Stimulated activated CD4-positive, alpha-beta T cell treated with anti-CD3 and anti-CD28 coated beads, TNF-alpha, amount 100 ng/mL, for 48 hours (primary cell): ENCODE measurements around the gene EN1.

ENCODE experiments used
- DNase-seq, 3 donors: peaks; one replicate each; pipeline ENCODE4 v3.0.0-alpha.2; 2020; ENCODE audit warnings: low read depth in 3 of 3

EN1 gene

DNA sequence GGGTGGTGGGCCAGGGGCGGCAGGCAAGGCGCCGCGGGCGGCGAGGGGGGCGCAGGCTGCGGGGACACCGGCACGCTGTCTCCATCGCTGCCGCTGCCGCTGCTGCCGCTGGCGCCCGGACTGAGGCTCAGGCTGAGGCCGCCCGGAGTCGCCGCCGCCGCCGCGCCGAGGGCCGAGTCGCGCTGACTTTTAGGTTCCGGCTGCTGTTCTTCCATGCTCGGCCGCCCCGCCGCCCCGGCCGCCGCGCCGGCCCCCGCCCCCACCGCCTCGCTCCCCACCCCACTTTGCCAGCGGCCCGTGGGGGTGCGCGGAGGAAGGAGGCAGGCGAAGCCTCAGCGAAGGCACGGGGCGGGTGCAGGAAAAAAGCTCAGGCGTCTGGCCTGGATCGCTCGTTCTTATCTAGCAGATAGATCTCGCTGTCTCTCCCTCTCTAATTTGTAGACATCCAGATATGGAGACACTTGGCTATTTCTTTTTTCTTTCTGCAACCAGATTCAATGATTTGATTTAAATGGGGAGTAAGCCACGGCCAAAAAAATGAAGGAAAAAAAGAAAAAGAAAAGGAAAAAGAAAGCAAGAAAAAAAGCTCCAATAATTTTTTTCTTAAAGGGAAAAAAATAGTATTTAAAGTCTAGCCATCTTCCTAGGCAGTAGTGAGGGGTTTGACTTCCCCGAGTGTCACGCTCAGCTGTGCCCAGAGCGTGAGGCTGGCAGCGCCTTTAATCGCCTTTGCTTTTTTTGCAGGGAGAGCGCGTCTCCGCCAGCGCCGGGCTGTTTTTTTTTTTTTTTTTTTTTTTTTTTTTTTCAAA lies at the start of gene EN1:
TSS of gene EN1 (minus strand) at position 696 of the 809 bp plus-strand sequence. CDS start at position 215, 481 bp downstream.
- no peak for DNase-seq

DNA sequence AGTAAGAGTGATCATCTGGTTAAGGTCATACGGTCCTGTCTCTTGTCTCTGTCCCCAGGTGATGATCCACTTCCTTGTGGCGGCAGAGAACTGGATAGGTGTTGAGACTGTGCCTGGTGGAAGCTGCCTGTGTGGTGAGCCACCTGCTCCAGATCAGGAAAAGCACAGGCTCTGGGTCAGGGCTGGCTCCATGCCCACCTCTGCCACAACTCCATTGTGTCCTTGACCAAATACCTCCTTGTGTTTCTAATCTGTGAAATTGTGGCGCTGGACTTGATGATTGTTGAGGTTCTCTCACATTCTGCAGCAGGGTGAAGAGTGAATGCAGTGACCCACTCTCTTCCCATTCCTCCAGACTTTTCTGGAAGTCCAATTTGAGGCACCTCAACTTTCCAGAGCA lies 45.7 kb upstream of the EN1 start:
- DNase-seq, result no peak

DNA sequence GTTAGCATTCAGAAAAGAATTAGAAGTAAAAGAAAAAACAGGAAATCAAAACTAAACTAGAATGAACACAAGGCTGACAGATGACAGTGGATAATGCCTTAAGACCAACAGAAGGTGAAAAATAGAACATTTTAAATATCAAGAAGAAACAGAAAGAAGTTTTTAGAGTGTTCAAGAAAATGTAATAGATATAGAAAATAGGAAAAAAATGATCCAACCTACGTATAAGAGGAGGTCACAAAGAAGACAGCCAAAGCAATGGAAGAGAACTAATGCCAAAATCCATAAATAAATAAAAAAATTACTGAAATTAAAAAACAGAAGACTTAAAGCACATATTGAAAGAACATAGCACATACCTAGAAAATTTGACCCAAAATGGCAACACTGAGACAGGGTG lies 42.5 kb upstream of the EN1 start:
- no peak for DNase-seq

DNA sequence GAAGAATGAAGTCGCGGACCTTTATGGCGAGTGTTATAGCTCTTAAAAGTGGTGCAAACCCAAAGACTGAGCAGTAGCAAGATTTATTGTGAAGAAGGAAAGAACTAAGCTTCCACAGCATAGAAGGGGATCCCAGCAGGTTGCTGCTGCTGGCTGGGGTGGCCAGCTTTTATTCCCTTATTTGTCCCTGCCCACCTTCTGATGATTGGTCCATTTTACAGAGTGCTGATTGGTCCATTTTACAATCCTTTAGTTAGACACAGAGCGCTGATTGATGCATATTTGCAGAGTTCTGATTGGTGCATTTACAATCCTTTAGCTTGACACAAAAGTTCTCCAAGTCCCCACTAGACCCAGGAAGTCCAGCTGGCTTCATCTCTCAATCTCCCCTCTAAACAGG lies 36.3 kb upstream of the EN1 start:
- DNase-seq, result no peak

DNA sequence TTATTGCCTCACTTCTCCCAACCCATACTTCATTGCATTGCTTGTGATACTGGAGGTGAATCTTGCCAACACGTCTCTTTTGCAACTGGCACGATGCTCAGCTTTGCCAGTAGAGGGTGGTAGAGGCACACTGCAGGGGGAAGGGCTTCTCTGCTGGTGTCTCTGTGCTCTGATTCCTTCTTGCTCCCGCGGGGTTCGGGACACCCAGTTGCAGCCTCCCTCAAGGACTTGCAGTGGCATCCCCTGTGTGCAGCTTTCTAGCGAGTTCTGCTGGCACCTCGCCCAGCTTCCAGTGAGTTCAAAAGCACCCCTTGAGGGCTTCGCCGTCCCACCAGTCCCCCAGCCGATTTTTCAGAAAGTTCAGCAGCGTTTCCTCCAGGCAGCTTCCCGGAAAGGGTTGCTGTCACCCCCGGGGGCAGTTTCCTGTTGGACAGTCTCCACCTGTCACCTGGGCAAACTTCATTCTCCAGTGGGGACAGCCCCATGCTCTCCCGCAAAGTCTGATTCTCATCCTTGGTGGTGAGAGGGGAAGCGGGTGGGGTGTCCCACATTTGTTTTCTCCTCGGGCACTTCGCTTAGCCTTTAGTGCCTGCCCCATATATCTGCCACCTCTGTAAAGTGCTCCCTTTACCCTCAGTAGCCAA lies 35.4 kb upstream of the EN1 start:
- DNase-seq, result peak; percentile 43 to 46 (median 43)

DNA sequence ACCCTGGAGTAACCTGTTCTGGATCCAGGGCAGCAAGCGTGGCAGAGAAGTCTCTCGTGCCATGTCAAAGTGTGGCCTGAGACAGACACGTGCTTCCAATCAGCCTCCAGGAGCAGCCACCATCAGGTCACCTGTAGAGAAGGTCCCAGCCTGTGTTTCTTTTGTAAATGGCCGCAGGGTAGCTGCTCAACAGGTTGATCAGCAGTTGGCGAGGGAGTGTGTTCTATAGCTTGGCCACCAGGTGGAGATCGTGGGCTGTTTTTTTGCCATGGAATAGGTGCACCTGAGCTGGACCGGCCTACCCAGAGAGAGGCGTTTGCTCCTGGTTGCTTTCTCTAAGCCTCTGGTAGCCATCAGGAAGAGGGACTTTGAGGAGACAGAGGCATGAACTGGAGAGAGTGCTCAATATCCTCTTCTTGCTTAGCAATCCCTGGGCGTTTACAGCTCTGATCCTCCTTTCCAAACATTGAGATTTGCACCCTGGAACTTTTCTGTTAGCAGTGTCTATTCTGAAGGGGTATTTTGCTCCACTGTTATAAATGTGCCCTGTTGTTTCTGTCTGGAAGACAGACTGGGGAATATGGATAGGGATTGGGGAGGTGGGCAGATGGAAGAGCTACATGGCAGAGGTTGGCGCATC lies 34.2 kb upstream of the EN1 start:
- peak; percentile 34 to 59 (median 43) for DNase-seq

DNA sequence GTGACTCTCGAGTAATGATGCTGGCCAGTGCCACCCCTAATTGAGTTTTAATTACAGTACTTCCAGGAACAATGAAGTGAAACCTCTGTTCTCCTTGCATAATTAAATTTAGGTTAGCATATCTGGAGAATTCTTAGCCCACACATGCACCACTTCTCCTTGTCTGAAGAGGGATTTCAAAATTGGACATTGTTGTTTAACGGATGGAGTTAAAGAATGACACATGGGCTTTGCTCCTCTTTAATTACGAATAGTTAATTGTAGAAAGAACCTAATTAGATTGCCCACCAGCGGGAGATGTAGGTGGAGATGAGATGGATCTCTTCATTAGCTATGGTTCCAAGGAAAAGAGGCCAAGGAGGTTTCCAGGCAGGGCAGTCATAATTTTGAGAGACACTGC lies 33.1 kb upstream of the EN1 start:
- DNase-seq, result no peak

DNA sequence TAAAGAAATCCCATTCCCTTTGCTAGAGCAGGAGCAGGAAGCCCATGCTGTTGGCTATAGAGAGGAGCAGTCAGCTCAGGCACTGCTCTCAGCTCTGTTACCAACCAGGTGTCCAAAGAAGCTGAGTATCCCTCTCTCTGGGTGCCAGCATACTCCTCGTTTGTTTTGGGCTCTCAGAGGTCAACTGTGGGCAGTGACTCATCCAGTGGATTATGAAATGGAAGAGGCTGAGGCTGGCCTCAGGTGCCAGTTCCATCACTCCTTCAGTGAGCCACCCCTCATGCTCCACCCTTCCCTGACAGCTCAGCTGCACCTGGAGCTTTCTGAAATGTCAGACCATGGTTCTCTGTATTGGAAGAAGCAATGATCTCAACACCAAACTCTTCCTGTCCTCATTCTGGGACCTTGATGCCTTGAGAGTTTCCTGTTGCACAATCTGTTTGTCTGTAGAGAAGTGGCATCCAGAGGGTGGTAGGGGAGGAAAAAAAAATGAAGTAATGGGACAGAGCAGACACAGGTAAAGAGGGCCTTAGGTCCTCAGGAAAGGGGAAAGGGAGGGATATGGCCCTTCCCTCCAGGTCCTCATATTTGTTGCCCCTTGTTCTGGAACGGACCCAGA lies 31.2 kb upstream of the EN1 start:
- no peak for DNase-seq

DNA sequence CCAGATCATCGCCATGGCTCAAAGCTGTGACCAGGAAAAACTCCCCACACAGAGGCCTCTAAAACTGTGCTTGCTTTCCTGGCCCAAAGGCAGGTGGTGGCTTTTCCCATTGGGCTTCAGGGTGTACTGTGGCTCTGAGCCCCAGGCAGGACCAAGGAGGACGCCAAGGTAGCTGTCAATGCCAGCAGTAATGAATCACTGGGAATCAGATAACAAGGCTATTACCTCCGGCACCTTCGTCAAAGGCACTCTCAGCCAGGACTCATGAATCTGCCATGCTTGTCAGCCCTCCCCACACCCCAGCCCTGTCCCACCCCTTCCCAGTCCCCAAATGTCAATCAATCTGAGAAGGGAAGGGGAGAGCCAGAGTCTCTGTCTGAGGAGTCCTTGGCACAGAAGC lies 27.9 kb upstream of the EN1 start:
- no peak for DNase-seq

DNA sequence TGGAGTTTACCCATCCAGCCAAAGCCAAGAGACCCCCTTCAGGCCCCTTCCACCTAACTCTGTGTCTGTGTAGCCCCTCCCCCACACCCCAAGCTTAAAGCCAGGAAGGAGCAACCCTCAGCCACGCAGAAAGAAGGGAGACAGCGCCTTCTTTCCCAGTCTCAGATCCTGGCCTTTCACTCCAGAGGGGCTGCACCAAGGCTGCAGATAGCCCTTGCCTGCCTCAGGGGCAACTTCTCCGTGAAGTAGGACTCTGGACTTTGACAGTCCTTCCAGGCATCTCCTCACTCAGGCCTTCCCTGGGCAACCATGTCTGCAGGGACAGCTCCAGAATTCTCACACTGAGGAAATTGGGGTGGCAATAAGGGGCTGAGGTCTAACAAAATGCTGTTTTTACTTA lies 26.9 kb upstream of the EN1 start:
- DNase-seq, result no peak

DNA sequence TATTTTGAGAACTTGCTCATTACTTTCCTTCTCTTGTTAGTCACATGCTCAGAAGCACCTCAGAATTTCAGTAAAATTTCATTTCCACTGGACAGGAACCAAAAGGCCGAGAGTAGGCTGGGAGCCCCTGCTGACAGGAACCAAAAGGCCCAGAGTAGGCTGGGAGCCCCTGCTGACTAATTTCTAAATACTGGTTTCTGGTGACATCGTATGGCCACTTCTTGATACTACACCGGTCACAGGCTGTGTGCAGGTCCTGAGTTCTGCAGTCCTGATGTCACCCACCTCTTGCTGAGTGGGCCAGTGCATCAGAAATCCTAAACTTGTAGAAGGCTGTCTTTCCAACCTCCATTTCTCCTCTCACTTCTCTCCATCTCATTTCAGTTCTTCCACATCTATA lies 17.7 kb upstream of the EN1 start:
- DNase-seq, result no peak

DNA sequence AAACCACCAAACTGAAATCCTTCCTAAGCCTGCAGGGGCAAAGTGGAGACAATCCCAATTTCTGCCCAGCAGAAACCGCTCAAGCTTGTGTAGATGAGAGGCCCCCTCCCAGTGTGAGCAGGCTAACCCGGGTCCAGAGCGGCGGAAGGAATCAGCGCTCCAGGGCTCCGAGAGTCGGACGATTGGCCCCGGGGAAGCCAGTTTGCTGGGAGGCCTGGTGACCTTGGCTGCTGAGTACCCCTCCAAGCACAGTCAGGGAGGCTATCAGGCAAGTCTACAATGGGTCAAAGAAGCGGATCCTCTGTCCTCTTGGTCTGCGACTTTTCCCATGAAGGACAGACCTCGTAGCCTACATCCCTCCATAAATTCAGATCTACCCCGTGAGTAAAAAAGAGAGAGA lies 16.8 kb upstream of the EN1 start:
- DNase-seq, result no peak

DNA sequence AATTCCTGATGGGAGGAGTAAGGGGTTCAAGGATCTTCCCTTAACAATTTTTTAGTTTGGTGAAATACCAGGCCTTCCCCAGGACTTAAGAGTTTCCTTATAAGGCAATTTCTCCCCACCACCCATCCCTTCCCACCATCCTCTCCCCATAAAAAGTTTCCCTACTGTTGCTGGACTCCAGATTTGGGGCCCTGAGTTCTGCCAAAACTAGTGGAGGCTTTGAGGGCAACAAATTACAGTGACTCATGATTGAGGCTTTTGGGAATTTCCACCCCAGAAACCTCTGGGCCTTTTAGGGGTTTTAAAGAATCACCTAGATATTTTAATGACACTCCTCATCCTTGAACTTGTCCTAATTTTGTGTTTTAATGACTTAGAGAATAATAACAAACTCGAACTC lies 14.3 kb upstream of the EN1 start:
- DNase-seq, result no peak

DNA sequence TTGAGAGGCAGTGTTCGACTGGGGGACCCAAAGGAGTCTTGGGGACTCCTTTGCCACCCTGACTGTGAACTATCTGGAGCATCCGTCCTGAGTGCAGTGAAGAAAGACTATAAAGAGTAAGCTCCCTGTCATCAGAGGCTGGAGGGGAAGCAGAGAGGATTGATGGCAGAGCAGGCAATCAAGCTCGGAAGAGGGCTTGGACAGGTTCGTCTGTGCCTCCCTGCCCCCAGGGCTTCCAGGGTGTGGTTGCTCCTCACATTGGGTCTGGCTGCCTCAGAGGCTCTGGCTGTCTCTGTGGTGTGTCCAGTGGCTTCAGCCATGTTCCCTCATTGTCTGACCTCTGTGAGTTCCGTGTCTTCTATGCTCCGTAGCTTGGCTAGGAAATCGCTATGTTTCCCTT lies 13.8 kb upstream of the EN1 start:
- no peak for DNase-seq

DNA sequence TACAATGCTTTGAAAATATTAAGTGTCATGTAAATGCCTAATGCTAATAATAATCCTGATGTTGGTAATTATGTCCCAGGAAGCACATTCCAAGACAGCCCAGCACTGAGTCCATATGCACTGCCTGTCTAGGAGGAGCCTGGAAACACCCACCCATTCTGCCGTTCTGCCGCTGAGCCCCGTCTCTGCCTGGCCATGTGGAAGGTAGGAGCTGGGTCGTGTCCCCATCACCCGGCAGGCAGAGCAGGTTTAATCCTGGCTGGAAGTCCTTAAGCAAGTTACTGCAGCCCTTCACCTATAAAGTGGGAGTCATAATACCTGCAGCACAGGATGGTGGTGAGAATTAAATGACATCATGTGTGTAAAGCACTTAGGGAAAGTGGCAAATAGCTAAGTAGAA lies 13.1 kb upstream of the EN1 start:
- no peak for DNase-seq

DNA sequence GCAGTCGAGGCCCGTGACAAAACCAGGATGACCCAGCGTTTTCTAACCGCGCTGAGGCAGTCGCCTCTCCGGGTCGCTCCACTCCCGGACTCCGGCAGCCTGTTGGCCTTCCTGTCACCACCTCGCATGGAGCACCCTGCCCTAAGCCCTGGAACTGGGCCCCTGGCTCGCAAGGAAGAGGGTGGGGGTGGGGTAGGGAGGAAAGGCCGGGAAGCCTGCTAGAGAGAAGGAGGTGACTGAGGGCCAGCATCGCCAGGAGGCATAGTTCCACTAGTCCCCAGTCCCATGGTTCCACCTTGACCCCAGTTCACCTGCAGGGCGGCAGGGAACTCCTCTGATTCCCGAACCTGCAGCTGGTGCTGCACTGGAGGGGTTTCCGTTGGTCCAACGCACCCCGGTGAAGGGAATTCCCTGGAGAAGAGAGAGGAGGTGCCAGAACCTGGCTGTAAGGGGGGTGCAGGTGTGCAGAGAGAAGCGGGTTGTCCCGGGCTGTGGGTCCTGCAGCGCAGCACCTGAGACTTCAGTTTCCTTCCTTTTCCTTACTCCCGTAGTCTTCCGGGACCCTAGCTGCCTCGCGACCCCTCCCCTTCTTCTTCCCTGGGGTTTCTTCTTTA lies 11.8 kb upstream of the EN1 start:
- no peak for DNase-seq

DNA sequence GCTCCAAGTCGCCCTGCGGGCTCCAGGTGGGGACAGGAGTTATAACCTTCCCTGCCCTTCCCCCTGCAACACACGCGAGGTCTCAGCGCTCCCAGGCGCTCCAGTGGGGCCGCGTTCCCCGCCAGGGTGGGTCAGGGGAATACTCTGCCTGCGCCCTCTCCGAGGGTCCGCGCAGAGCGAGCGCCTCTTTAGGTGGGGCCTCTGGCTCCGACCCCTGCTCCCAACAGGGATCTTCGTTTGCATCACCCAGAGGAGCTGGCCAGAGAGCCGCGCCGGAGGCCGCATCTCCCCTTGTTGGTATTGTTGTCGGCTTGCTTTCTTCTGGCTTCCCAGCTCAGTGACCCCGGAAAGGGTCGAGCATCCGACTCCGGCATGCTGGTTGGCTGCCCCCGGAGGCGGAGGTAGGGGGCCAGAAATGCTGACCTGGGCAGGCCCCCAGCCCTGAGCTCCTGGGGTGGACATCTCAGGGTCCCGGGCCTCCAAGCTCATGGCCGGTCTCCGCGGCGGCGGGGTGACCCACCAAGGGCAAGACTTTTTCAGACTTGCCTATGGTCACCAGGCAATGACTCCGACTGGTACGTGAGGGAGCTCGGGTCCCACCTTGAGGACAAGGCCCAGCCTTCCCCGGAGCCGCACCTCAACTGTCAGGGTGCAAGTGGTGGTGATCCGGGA lies 11.2 kb upstream of the EN1 start:
- DNase-seq, result no peak

DNA sequence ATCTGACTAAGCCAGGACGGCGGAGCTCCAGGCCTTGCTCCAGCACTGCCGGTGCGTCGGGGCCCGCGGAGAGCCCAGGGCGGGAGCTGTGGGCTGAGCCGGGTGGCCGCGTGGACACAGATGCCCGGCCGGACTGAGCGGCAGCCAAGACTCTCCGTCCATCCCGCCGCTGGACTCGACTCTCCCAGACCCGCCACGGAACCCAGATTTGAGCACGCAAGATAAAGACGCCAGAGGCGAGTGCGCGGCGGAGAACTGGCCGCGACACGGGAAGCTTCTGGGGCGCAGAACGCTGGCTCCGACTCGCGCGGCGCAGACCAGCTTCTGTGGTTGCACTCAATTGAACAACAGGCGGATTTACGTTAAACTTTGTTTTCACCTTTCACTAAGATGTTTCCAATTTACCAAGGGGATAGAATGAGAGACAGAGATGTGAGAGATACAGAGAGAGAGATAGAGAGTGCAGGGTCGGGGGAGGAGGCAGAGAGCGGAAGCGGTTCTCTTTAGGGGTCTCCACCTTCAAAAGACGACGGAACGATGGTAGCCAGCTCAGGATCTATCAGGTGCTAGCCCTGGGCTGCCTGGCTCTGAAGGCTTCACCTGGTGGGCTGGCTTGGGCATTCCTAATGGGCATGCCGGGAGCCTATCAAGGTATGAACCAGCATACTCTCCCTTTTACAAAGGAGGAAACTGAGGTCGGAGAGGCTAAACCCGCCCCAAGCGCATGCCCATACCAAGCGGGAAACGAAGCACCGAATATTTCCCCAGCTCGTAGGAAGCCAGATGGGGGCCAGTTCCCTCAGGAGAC lies 10.4 kb upstream of the EN1 start:
- DNase-seq, result no peak

DNA sequence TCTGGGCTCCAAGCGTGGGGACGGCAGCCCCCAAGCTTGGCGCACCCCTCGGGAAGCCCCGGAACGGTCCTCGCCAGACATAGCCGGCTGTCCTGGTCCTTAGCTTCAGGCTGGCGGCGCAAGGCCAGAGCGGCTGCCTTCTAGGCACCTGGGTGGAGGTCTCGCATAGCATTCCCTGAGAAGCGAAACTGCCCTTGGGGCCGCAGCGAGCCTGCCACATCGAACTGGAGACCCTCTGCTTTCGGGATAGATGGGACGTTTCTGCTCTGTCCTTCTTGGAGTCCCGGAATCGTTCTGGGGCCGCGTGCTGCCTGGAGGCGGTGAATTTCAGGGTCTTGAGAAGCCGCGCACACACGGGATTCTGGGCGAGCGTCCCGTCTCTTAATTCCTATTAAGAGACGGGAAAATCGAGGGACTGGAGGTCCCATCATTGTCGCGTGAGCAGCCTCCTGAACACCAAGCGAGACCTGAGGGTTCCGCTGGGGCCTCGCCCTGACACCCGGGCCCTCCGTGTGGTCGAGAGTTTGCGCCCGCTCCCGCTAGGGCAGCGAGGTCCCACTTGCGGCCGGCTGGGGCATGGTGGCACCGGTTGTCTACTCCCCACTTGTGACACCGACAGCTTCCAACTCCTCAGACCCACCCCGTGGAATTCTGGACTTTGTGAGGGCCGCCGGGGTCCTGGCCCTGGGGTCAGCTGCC lies 9.7 kb upstream of the EN1 start:
- no peak for DNase-seq

DNA sequence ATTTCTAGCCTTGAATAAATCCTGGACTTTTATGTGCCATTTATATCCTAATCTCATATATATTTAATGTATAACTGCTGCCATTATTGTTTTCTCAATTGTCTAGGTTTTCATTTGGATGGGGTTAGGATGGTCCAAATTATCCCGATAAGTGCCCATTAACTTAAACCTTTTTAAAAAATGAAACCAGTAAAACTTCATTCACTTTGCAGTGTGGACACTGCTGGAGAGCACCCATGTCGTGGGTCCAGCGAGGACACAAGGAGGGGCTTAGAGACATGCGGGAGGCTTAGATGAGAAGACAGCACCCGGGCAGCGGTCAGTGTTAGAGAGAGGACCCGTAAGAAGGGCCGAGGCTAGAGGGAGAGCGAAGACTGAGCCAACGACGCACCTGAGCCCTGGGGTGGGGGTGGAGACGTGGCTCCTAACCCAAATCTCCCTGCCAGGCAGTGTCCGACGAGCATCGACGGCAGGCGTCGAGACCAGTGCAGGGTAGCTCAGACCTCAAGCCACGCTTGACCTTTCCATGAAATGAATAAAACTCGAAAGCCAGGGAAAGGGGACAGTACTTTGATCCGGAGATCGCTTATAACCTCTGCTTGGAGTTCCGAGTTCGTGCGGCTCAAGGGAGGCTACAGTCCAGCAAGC lies 9.0 kb upstream of the EN1 start:
- no peak for DNase-seq
